ENCODE measurements around the gene CDKL1. TPM values are rescaled to one million over a fixed set of nuclear protein-coding genes. Genes with fewer than 3 reads are reported as not detected.
"Not testable (repeated sequence)": the region's sequence is repeated elsewhere in the genome, so short reads cannot be mapped to it uniquely, and the experiment has no call there.

CDKL1 gene
- total RNA-seq, 2 donors from 2014 or later: 2.9 to 3.0 TPM

- ATAC-seq (peak; percentile 92 to 95), DNase-seq (peak; percentile 51)
- intact Hi-C loops (cut with DNase I): no loop called here
These were observed 54.2 kb downstream of the CDKL1 start for GRCh38 chr14:50342221-50343078.

- DNase-seq: no peak
- no peak for ATAC-seq
- intact Hi-C loops (cut with DNase I): no loop called here
These were observed 55.7 kb downstream of the CDKL1 start for GRCh38 chr14:50340963-50341362.

- no peak for DNase-seq
- intact Hi-C loops (cut with DNase I): no loop called here
- ATAC-seq: no peak
These were observed 56.6 kb downstream of the CDKL1 start for GRCh38 chr14:50340045-50340444.

GRCh38 chr14:50339178-50339804, 57.4 kb downstream of the CDKL1 start:
- ATAC-seq (no peak), DNase-seq (no peak)
- intact Hi-C loops (cut with DNase I): loop anchor here in 1 of 2 donors (5.0 kb wide), 1 partner anchor 193 kb away; the partner anchor contains the start of gene MAP4K5

GRCh38 chr14:50338587-50338986, 58.1 kb downstream of the CDKL1 start:
- DNase-seq (no peak), ATAC-seq (no peak)
- intact Hi-C loops (cut with DNase I): loop anchor here in 1 of 2 donors (5.0 kb wide), 1 partner anchor 194 kb away; the partner anchor contains the start of gene MAP4K5

- intact Hi-C loops (cut with DNase I): loop anchor here in 1 of 2 donors (5.0 kb wide), 1 partner anchor 196 kb away; the partner anchor contains the start of gene MAP4K5
- ATAC-seq (peak; percentile 21 to 52), DNase-seq (no peak)
These were observed 60.5 kb downstream of the CDKL1 start for GRCh38 chr14:50335989-50336824.

GRCh38 chr14:50335389-50335788, 61.3 kb downstream of the CDKL1 start:
- DNase-seq: peak; percentile 58
- ATAC-seq: peak; percentile 62 to 79
- intact Hi-C loops (cut with DNase I): loop anchor here in 1 of 2 donors (5.0 kb wide), 1 partner anchor 197 kb away; the partner anchor contains the start of gene MAP4K5

- DNase-seq (no peak), ATAC-seq (no peak)
- intact Hi-C loops (cut with DNase I): no loop called here
These were observed 62.5 kb downstream of the CDKL1 start for GRCh38 chr14:50334211-50334610.

GRCh38 chr14:50333014-50333509, 63.6 kb downstream of the CDKL1 start:
- intact Hi-C loops (cut with DNase I): no loop called here
- peak; percentile 65 to 84 for ATAC-seq
- peak; percentile 65 for DNase-seq

GRCh38 chr14:50331596-50331995, 65.1 kb downstream of the CDKL1 start:
- DNase-seq (no peak), ATAC-seq (no peak)
- intact Hi-C loops (cut with DNase I): no loop called here

- intact Hi-C loops (cut with DNase I): loop anchor here in 1 of 2 donors (1.0 kb wide), 2 partner anchors 75 to 211 kb away; partner anchors contain the start of genes CDKL1 and MAP4K5
- DNase-seq (peak; percentile 50), ATAC-seq (peak; percentile 95 to 96)
These were observed 75.5 kb downstream of the CDKL1 start for GRCh38 chr14:50321009-50321660.

GRCh38 chr14:50320283-50320682, 76.4 kb downstream of the CDKL1 start:
- no peak for DNase-seq
- intact Hi-C loops (cut with DNase I): no loop called here
- peak; percentile 45 to 66 for ATAC-seq

GRCh38 chr14:50319721-50320120, 77.0 kb downstream of the CDKL1 start:
- ATAC-seq: no peak
- no peak for DNase-seq
- intact Hi-C loops (cut with DNase I): loop anchor here in 1 of 2 donors (5.0 kb wide), 1 partner anchor 213 kb away; the partner anchor contains the start of gene MAP4K5

GRCh38 chr14:50319293-50319692, 77.4 kb downstream of the CDKL1 start:
- DNase-seq (no peak), ATAC-seq (no peak)
- intact Hi-C loops (cut with DNase I): loop anchor here in 1 of 2 donors (5.0 kb wide), 1 partner anchor 213 kb away; the partner anchor contains the start of gene MAP4K5

- intact Hi-C loops (cut with DNase I): loop anchor here in 1 of 2 donors (5.0 kb wide), 1 partner anchor 214 kb away; the partner anchor contains the start of gene MAP4K5
- DNase-seq (no peak), ATAC-seq (no peak)
These were observed 78.6 kb downstream of the CDKL1 start for GRCh38 chr14:50318031-50318626.

- intact Hi-C loops (cut with DNase I); ATAC-seq; DNase-seq: not testable (repeated sequence)
These were observed 82.6 kb downstream of the CDKL1 start for GRCh38 chr14:50314098-50314497.

GRCh38 chr14:50312734-50313054, 84.0 kb downstream of the CDKL1 start:
- intact Hi-C loops (cut with DNase I): no loop called here
- peak in 1 of 2 donors; percentile 12 for ATAC-seq

More at GRCh38 chr14:50312734-50313054, 84.0 kb downstream of the CDKL1 start:
- DNase-seq: no peak

Measured in left cardiac atrium (tissue), 4 donors.